AG20443 (cell line): ENCODE measurements around the gene TMEM271.

Experiments
- DNase-seq: peaks from one replicate; pipeline ENCODE4 v3.0.0; 2012; ENCODE audit warnings: low spot score, mixed read lengths

TMEM271 gene

DNA sequence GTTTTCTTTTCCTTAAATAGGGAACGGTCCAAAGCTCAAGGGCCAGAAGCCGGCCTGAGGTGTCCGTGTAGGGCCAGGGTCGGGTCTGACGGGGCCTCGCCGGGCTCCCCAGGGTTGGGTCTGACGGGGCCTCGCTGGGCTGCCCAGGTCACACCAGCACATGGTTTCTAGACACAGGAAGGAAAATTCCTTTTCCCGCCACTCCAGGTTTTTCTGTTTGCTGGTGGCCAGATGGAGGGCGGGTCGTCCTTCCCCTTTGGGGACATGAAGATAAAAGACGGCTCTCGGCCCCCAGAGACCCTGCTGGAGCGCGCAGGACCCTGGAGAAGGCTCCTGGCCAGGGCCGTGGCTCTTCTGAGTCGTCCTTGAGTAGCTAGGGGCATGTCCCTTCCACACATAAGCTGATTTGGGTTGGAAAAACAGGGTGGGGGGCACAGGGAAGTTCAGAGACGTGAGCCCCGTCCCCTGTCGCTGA is 42.0 kb downstream of the TMEM271 start:
- no peak for DNase-seq

DNA sequence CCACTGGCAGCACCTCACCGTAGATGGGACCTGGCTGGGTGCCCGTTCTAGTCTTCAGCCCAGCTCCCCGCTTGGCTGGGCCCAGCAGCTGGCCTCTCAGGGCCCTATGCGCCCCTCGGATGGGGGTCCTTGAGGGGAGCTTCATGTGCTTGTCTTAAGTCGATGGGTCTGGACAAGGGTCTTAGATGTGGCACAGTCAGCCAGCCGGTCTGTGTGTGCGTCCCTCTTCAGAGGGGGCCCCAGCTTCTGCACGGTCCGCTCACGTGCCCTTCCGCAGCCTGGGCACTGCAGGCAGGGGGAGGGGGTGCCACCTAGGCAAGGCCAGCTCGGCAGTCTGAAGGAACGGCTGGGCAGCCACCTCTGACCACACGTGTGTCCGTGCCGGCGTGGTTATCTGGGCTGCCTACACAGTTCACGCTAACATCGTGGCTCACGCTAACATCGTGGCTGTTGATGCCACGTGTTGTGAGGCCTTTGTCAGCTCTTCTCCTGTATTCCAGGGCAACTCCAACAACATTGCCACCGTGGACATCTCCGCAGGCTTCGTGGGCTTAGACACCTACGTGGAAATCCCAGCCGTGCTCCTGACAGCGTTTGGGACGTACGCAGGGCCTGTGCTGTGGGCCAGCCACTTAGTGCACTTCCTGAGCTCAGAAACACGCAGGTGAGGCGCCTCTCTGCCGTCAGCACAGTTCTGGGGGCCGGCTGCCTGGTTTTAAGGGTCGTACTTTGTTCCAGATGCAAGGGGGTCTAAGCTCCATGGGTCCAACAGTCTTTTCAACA is 42.6 kb downstream of the TMEM271 start:
- no peak for DNase-seq

DNA sequence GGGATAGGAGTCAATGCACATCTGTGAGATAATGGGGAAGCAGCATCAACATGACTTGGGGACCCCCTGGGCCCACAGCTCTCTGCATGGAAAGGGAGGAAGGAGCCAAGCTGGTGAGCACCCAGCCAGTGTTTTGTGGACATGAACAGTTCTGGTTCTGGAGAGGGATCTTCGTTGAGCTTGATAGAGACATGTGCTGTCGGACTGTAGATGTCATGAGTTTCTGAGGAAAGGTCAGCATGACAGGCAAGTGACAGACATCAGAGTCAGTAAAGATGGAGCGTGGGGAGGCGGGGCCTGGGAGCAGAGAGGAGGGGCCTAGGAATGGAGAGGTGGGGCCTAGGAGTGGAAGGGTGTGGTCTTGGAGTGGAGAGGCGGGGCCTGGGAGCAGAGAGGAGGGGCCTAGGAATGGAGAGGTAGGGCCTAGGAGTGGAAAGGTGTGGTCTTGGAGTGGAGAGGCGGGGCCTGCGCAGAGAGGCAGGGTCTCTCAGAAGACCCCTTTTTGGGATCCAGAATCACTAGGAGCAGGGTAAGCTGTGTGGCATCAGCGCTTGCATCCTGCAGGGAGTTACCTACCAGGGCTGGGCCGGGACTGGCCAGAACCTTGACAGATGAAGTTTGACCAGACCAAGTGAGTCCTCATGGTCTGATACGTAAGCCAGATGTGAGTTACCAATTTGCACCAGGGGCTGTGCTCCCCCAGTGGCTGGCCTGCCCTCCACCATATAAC is 43.3 kb downstream of the TMEM271 start:
- no peak for DNase-seq

DNA sequence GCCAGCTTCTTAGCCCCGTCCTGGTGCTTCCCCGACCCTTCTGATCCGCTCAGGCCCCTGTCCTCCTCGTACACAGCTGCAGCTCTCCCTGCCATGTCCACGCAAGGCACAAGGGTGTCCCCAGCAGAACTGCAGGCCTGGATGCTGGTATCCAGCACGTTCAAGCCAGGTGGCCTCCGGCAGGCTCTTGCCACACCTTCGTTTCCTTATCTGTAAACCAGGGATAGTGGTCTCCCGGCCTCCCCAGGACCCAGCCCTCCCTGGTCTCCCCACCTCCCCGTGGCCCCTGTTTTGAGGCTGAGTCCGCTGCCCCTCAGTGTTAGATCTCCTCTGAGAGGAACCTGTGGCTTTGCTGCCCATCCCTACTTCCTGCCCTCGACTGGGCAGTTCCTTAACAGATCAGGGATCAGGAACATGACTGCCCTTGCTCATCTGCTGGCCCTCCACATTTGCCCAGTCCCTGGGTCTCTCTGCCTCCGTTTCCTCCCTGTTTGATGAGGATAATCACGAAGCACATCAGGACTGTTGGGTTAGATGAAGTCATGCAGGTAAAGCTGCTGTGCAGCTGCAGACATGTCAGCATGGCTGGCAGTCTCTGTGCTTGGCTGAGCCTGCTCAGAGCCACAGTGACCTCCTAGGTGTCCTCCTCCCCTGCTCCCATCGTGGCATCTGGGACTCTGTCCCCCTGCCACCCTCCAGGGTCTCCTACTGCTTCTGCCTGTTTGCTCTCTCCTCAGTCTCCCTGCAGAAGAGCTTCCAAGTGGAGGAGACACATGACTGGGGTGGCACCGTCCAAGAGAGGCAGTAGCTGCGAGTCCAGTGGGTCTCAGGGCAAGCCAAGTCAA is 44.2 kb downstream of the TMEM271 start:
- DNase-seq: no peak

DNA sequence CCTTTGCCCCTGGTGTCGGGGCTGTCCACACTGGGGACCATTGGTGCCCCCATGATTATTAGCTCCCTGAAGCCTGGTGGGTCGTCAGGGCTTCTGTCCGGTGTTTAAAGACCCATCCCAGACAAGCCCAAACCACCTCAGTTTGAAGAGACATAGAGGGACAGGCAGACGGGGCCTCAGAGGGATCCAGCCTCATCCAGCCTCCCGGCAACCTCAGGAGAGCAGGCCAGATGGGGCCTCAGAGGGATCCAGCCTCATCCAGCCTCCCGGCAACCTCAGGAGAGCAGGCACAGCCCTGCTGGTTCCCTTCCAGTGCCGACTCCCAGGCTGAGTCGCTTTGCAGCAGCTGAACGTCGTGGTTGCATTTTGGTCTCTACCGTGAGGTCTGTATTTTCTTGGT is 45.0 kb downstream of the TMEM271 start:
- no peak for DNase-seq

DNA sequence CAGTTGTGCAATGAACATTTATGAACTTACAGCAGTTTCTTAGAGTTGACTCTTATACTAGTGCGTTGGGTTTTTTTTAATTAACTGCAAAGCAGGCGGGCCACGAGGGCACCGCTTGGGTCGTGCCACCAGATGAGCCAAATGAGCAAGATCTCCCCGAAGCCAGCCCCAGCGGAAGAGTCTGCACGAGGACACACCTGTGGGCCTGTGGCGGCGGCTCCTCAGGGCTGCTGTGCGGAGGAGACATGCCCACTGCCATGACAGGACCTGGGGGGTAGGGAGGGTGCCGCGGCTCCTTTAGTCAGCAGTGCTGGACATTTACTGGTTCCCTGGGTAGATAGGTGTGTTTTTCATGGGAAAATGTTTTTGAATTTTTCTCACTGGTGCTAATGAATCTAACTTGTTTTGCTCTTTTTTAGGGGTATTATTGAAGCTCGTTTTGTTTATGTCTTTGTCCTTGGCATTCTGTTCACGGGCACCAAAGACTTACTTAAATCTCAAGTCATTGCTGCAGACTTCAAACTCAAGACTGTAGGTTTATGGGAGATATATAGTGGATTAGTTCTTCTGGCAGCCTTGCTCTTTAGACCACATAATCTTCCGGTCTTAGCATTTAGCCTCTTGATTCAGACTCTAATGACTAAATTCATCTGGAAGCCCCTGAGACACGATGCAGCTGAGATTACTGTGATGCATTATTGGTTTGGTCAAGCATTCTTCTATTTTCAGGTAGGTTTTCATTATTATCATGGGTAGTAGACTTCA is 45.9 kb downstream of the TMEM271 start:
- DNase-seq: no peak

DNA sequence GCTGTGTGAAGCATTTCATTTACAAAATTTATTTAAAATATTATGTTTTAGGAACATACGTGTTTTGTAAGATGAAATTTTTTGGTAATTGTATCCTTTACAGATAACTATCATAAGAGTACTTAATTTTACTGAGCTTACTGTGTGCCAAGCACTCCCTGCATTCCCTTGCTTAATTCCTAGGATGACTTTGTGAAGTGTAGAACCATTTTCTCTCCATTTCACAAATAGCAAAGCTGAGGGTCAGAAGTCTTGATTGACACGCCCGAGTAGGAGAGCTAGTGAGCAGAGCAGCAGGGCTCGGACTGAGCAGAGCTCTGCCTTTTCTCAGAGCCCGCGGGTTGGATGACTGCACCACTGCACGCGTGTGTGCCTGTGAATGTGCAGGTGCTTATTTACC is 46.5 kb downstream of the TMEM271 start:
- no peak for DNase-seq

DNA sequence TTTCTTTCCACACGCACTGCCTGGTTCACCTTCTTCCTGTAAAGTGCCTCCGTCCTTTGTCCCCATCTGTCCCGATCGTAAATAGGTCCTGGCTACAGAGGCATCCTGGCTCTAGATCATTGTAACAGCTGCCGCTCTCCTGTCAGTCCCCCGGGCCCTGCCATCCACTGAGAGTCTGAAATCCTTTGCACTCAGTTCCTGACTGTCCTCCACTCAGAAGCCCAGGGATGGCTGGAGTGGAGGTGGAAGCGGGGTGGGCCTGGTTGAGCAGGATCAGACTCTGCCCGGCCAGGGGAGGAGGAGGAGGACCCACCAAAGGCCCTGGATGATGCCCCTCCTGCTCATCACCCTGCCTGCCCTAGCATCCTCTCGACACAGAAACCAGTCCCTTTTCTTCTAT is 47.3 kb downstream of the TMEM271 start:
- no peak for DNase-seq

DNA sequence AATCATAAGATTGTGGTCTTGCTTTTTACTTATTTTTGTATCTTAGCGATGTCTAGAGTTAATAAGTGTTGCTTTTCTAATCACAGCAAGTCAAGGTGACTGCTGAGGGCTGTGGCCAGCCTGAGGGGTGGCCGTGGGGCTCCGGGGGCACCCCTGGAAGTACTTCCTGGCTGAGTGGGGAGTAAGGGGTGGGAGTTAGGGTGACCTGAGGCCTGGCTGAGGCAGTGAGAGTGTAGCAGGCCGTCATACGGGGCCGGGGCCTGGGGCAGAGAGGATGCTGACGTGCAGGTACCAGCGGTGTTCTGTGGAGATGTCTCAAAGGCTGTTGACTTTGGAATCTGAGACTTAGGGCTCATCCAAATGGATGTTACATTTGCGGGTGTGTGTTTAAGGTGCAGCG is 47.8 kb downstream of the TMEM271 start:
- DNase-seq: no peak

DNA sequence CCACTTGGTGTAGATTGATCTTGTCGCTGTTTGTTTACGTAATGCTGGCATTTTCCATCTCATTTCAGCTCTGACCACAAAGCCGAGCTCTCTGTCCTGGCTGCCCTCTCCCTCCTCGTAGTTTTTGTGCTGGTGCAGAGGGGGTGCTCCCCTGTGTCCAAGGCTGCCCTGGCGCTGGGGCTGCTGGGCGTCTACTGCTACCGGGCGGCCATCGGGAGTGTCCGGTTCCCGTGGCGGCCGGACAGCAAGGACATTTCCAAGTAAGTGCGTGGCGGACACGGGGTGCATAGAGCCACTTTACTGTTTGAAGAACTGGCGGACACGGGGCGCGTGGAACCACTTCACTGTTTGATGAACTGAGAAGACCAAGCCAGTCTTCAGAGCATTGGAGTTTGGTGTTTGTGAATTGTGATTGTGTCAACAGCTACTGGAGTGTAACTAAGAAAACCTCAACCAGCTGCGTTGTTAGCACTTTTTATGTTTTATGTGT is 49.1 kb downstream of the TMEM271 start:
- DNase-seq: no peak

DNA sequence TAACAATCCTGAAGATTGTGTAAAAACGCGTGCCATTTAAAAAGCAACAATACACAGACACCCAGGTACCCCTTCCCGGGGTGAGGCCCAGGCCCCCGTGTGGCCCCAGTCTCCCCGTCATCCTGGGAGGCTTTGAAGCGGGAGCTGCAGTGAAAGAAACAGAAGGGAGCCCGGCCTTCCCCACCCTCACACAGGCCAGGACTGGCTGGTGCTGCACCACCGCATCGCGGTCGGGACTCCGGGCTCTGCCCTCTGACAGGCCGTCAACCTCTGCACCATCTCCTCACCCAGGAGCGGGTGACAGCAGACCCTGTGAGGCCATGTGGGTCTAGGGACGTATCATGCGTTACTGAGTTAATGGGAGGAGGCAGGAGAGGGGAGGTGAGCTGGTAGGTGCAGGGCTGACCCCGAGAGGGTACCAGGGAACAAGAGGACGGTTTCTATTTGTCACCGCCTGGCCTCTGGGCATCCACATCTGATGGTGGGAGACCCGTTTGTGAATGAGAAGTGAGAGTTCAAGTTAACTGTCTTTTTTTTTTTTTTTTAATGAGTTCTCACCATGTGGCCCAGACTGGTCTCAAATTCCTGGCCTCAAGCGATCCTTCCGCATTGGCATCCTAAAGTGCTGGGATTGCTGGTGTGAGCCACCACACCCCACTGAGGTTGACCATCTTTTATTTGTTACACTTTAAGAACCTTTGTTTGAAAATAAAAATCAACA is 49.7 kb downstream of the TMEM271 start:
- no peak for DNase-seq

DNA sequence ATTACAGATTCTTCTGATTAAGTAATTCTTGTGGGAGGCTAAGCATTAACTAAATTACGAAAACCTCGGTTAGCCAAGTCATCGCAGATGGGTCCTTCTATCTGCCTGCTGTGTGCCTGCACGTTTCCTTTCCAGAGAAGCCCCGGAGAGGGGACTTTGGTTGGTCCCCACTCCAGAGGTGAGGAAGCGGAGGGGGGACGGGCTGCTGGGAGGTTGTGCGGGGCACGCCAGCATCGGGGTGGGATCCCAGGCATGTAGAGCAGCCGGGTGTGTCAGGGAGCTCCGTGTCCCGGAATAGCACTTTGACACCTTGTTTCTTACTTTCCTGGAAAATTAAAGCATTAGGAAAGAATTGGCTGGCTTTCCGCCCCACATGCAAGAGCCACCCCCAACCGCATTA is 50.4 kb downstream of the TMEM271 start:
- DNase-seq: no peak

DNA sequence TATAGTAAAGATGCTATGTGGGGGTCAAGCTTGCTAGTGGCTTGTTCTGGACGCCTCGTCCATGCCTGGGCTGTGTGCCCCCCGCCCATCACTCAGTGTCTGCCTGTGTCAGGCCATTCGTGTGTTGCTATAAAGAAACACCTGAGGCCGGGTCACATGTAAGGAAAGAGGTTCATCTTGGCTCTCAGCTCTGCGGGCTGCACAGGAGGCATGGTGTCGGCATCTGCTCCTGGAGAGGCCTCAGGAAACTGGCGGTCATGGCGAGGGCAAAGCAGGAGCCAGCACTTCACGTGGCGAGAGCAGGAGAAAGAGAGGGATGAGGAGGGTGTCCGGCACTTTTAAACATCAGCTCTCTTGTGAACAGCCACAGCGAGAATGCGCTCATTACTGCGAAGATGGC is 51.9 kb downstream of the TMEM271 start:
- no peak for DNase-seq
